PC-3 (cell line): Measurements from ENCODE around the gene RASAL2. TPM values are rescaled to one million over a fixed set of nuclear protein-coding genes. Genes with fewer than 3 reads are reported as not detected.

ENCODE experiments used
- ATAC-seq: fragments of 200-7000 bp; cut with Tn5 transposase; 2 replicates; pipeline ENCODE4 v1.9.1; 2020; ENCODE audit warnings: mild to moderate bottlenecking, moderate library complexity
- BruUV-seq: library from RNA; stranded (reverse); fragments of 400-500 nt; replicated peaks from 2 replicates; lab custom pipeline; 2021; lab: Mats Ljungman, UMichigan
- CTCF ChIA-PET: fragments of 300-600 bp; sonication (Branson Sonifier 250); formaldehyde crosslinking; loops from one replicate; lab custom pipeline; 2022; ENCODE audit warnings: antibody characterized with exemption; lab: Charles Lee
- POLR2A ChIA-PET: fragments of 300-600 bp; sonication (Branson Sonifier 250); formaldehyde crosslinking; loops from one replicate; lab custom pipeline; 2022; ENCODE audit warnings: antibody characterized with exemption; ENCODE audit not compliant: unreplicated experiment; lab: Charles Lee
- DNase-seq: peaks from one replicate; pipeline ENCODE4 v3.0.0-alpha.2; 2015
- H2AFZ ChIP-seq: fragments of 300-600 bp; sonication (generic); 2 replicates; pipeline ENCODE4 v1.6.0; 2016; ENCODE audit warnings: antibody characterized with exemption, low read length
- H3F3A ChIP-seq: fragments of 300-600 bp; sonication (generic); one replicate; pipeline ENCODE4 v1.6.0; 2017; ENCODE audit warnings: antibody characterized with exemption, low read length, control low read depth, mild to moderate bottlenecking; ENCODE audit not compliant: unreplicated experiment
- H3K27ac ChIP-seq: fragments of 300-600 bp; sonication (generic); 2 replicates; pipeline ENCODE4 v1.5.1; 2016; ENCODE audit warnings: mild to moderate bottlenecking, low read length
- H3K27me3 ChIP-seq: fragments of 300-600 bp; sonication (generic); 2 replicates; pipeline ENCODE4 v1.6.1; 2016; ENCODE audit warnings: low read length, mixed read lengths
- H3K36me3 ChIP-seq: fragments of 300-600 bp; sonication (generic); 2 replicates; pipeline ENCODE4 v1.6.1; 2016; ENCODE audit warnings: low read depth, mixed run types, low read length, mixed read lengths
- H3K4me1 ChIP-seq: fragments of 300-600 bp; sonication (generic); 2 replicates; pipeline ENCODE4 v1.5.1; 2016; ENCODE audit warnings: low read length; ENCODE audit not compliant: insufficient read depth
- H3K4me2 ChIP-seq: fragments of 300-600 bp; sonication (generic); 2 replicates; pipeline ENCODE4 v1.6.0; 2016; ENCODE audit warnings: low read length
- H3K4me3 ChIP-seq: fragments of 300-600 bp; sonication (generic); 2 replicates; pipeline ENCODE4 v1.5.1; 2016; ENCODE audit warnings: mild to moderate bottlenecking, low read length, mixed read lengths
- H3K79me2 ChIP-seq: fragments of 300-600 bp; sonication (generic); 2 replicates; pipeline ENCODE4 v1.6.1; 2017; ENCODE audit warnings: low read length, mixed read lengths
- H3K9ac ChIP-seq: fragments of 300-600 bp; sonication (generic); 2 replicates; pipeline ENCODE4 v1.6.0; 2016; ENCODE audit warnings: mild to moderate bottlenecking, low read length
- H3K9me2 ChIP-seq: fragments of 300-600 bp; sonication (generic); replicated peaks from 2 replicates; pipeline ENCODE4 v1.6.1; 2016; ENCODE audit warnings: mixed run types, low read length, mixed read lengths
- H3K9me3 ChIP-seq: fragments of 300-600 bp; sonication (generic); 2 replicates; pipeline ENCODE4 v1.6.1; 2016; ENCODE audit warnings: low read length, mixed read lengths
- H4K20me1 ChIP-seq: fragments of 300-600 bp; sonication (generic); 2 replicates; pipeline ENCODE4 v1.6.1; 2016; ENCODE audit warnings: low read length, mixed read lengths
- CTCF ChIP-seq: fragments of 300-600 bp; sonication (generic); conservative IDR thresholded peaks from 2 replicates; pipeline ENCODE4 v1.5.1; 2017; ENCODE audit warnings: antibody characterized with exemption, low read depth, mild to moderate bottlenecking, low read length
- EZH2 ChIP-seq: fragments of 300-600 bp; sonication (generic); IDR thresholded peaks from one replicate; pipeline ENCODE4 v1.6.1; 2017; ENCODE audit warnings: antibody characterized with exemption, mild to moderate bottlenecking, low read length; ENCODE audit not compliant: unreplicated experiment
- EZH2phosphoT487 ChIP-seq: fragments of 300-600 bp; sonication (generic); IDR thresholded peaks from 2 replicates; pipeline ENCODE4 v1.6.1; 2018; ENCODE audit warnings: mild to moderate bottlenecking, antibody characterized with exemption, low read length, borderline replicate concordance
- intact Hi-C: fragments of 100-400 bp; cut with micrococcal nuclease; formaldehyde crosslinking; loops from 2 replicates; pipeline ENCODE4 v1.9.0; 2023
- total RNA-seq: library from RNA; depleted of rRNA; stranded (reverse); fragments of >200 nt; gene quantifications from 2 replicates; pipeline ENCODE4 v1.2.3, GENCODE V29; 2014

Gene RASAL2
- total RNA-seq, 1 experiment from 2014 or later, result 7.9 TPM

GRCh38 chr1:178096421-178096820 is 2.5 kb downstream of the RASAL2 start:
- Histone ChIP-seq H3K9ac (peak overlapping the region; percentile 17; the same call in 1 of the 2 replicates), H3K4me3 (peak overlapping the region; percentile 83), H3K4me1 (peaks cover 42% of the 10 kb centered on the region), H3K36me3 (no peaks in the 10 kb centered on the region), H3K27ac (no peak overlapping the region), H3K9me3 (no peaks in the 10 kb centered on the region), H4K20me1 (no peaks in the 10 kb centered on the region), H3K4me2 (peak overlapping the region; percentile 91), H3K9me2 (no peaks in the 10 kb centered on the region), H2AFZ (no peak overlapping the region), H3K79me2 (peaks cover 70% of the 10 kb centered on the region), H3F3A (no peaks in the 10 kb centered on the region), H3K27me3 (no peaks in the 10 kb centered on the region)
- TF ChIP-seq CTCF (no peak), EZH2 (no peak), EZH2phosphoT487 (no peak)
- CTCF ChIA-PET, result interaction anchor here (0.7 kb wide), 1 partner anchor 185 kb away, joined by 3 read pairs; no protein-coding TSS in a partner anchor
- no peak for DNase-seq
- no TSS peak for BruUV-seq
- intact Hi-C loops, result no loop called here
- POLR2A ChIA-PET, result no interaction called here
- no peak for ATAC-seq

DNA sequence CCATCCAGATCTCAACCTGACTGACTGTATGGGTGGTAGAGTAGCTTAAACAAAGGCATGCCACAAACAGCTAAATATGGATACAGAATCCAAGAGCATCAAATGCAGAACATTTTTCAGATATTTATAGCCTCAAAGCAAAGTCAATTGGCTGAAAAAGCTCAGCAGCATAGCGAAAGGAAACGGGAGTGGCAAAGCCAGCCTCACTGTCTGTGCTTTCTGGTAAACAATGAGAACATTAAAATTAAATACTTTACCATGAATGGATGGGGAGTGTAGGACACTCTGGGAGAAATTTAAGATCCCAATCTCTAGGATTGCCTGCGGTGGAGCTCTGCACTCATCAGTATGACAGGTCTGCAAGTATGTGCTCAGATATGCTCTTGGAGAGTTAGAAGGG is 4.4 kb downstream of the RASAL2 start:
- no peak overlapping the region for H3K4me3 ChIP-seq
- intact Hi-C loops, result no loop called here
- no peak overlapping the region for H2AFZ ChIP-seq
- no peaks in the 10 kb centered on the region for H3K9me3 ChIP-seq
- ChIA-PET CTCF (no interaction called here), POLR2A (no interaction called here)
- ATAC-seq (no peak), DNase-seq (no peak)
- H3K4me1 ChIP-seq, result peaks cover 30% of the 10 kb centered on the region
- H4K20me1 ChIP-seq, result no peaks in the 10 kb centered on the region
- H3K36me3 ChIP-seq, result no peaks in the 10 kb centered on the region
- TF ChIP-seq CTCF, result no peak
- TF ChIP-seq EZH2, result no peak
- TF ChIP-seq EZH2phosphoT487, result no peak
- no peaks in the 10 kb centered on the region for H3K9me2 ChIP-seq
- no peak overlapping the region for H3K4me2 ChIP-seq
- H3K27me3 ChIP-seq, result no peaks in the 10 kb centered on the region
- H3K27ac ChIP-seq, result no peak overlapping the region
- H3F3A ChIP-seq, result no peaks in the 10 kb centered on the region
- no peak overlapping the region for H3K9ac ChIP-seq
- H3K79me2 ChIP-seq, result peaks cover 84% of the 10 kb centered on the region
- no TSS peak for BruUV-seq

GRCh38 chr1:178101266-178101630 is 7.3 kb downstream of the RASAL2 start:
- no peak overlapping the region for H3K4me2 ChIP-seq
- ChIA-PET CTCF (no interaction called here), POLR2A (no interaction called here)
- DNase-seq (no peak), ATAC-seq (no peak)
- no peaks in the 10 kb centered on the region for H3F3A ChIP-seq
- H3K4me3 ChIP-seq, result no peak overlapping the region
- no peaks in the 10 kb centered on the region for H3K27me3 ChIP-seq
- H3K79me2 ChIP-seq, result peaks cover 88% of the 10 kb centered on the region
- no peak overlapping the region for H3K27ac ChIP-seq
- H3K9ac ChIP-seq, result no peak overlapping the region
- intact Hi-C loops, result no loop called here
- H3K9me3 ChIP-seq, result no peaks in the 10 kb centered on the region
- H3K36me3 ChIP-seq, result no peaks in the 10 kb centered on the region
- BruUV-seq, result no TSS peak
- no peaks in the 10 kb centered on the region for H3K9me2 ChIP-seq
- H3K4me1 ChIP-seq, result peaks cover 20% of the 10 kb centered on the region
- TF ChIP-seq CTCF (no peak), EZH2 (no peak), EZH2phosphoT487 (no peak)
- H2AFZ ChIP-seq, result no peak overlapping the region
- no peaks in the 10 kb centered on the region for H4K20me1 ChIP-seq
